Stimulated activated CD4-positive, alpha-beta T cell treated with anti-CD3 and anti-CD28 coated beads, Interleukin-4, amount 100 ng/mL, for 24 hours (primary cell): ENCODE data around the gene CCDC158.

Experiments
- DNase-seq: peaks from one replicate; pipeline ENCODE4 v3.0.0-alpha.2; 2020

Gene CCDC158

GRCh38 chr4:76276813-76277212 is 144.1 kb downstream of the CCDC158 start:
- DNase-seq: no peak

DNA sequence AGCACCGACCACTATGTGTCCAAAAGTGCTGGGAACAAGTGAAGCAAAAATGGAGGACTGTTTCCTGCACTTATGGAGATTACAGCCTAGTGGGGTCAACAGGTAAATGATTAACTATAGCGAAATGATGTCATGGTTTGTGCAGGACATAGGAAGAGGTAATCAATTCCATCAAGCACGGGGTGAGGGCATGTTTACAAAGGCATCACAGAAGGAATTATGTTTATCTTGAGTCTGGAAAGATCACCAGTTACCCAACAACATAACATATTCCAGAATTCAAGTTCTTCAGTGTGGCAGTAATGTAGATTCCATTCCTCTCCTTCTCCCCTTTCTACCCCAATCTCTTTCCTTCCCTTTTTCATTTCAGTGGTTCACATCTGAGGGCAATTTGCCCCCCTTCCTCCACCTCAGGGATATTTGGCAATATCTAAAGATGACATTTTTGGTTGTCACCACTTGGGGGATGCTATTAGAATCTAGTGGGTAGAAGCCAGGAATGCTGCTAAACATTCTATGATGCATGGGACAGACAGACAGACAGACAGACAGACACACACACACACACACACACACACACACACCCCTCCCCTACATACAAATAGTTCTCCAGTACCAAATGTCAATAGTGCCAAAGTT is 145.3 kb downstream of the CCDC158 start:
- DNase-seq: no peak

GRCh38 chr4:76272999-76273398 is 147.9 kb downstream of the CCDC158 start:
- no peak for DNase-seq

DNA sequence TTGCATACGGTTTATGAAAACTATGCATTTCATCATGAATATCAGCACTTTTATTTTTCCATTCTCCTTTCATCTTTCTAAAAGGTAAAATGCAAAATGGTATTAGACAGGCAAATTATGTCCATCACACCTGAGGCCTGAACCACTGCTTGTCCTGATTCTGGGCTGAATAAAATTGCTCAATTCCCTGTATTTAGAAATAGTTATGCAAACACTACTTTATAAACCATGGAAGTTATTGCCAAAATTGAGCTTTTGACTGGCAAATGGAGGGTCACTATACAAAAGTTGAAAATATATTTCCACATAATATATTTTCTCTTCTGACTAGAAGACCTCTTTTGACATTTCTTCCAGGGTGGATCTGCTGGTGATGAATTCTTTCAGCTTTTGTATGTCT is 148.4 kb downstream of the CCDC158 start:
- no peak for DNase-seq

GRCh38 chr4:76272073-76272472 is 148.9 kb downstream of the CCDC158 start:
- no peak for DNase-seq

- DNase-seq: no peak
Observed at GRCh38 chr4:76271248-76271647, 149.7 kb downstream of the CCDC158 start.

GRCh38 chr4:76270244-76271175 is 150.4 kb downstream of the CCDC158 start:
- DNase-seq: no peak

- DNase-seq: no peak
Observed at GRCh38 chr4:76267811-76268210, 153.1 kb downstream of the CCDC158 start.

DNA sequence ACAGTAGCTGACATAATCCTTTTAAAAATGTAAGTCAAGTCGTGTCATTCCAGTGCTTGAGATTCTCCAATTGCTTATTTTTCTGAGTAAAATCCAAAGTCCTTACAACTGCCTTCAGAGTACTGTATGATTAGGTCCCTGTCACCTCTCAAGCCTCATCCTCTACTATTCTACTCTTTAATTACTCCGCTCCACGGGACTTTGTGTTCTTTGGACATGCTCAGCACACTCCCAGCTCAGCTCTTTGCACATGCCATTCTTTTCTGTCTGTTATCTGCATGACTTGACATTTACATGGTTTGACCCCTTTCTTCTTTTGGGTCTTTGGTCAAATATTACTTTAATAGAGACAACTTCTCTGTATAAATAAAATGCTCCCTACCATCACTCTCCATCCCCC is 154.3 kb downstream of the CCDC158 start:
- no peak for DNase-seq

DNA sequence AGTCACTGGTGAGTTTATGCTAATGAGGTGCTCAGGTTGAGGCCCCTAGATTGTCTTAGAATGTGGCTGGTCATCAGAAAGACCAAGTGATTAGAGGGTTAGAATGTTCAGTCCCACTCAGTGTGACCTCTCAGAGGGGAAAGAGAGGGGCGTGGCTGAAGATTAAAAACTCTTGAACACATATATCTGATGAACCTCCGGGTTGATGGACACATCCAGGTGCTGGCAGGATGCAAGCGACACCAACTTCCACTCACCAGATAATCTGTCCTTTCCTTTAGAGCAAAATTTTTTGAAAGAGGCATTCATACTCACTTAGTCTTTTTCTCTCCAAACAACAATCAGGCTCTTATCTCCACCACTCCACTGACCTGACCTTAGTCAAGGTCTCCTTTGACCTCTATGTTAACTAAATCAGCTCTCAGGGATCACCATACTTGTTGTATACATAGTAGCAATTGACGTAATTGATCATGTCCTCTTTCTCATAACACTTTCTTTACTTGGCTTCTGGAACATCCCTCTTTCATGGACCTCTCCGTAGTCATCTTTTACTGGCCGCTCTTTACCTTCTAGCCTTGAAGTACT is 155.2 kb downstream of the CCDC158 start:
- DNase-seq: no peak
